Nephron (organoid): ENCODE measurements around the gene PCNX2.

Experiments used
- H3K27ac Mint-ChIP-seq, 3 experiments: 2 replicates each; pipeline ENCODE4 v1.8.0; 2020; ENCODE audit warnings: mixed read lengths in 3 of 3, mild to moderate bottlenecking in 2 of 3, moderate library complexity in 1 of 3
- H3K27me3 Mint-ChIP-seq: 2 replicates; pipeline ENCODE4 v1.8.0; 2021; ENCODE audit warnings: low read depth, mild to moderate bottlenecking, moderate library complexity, mixed read lengths
- H3K36me3 Mint-ChIP-seq: 2 replicates; pipeline ENCODE4 v1.8.0; 2020; ENCODE audit warnings: low read depth, mixed read lengths
- H3K4me1 Mint-ChIP-seq: 2 replicates; pipeline ENCODE4 v1.8.0; 2020; ENCODE audit warnings: mixed read lengths
- H3K4me3 Mint-ChIP-seq, 3 experiments: 2 replicates each; pipeline ENCODE4 v1.8.0; 2020; ENCODE audit warnings: mild to moderate bottlenecking in 3 of 3, mixed read lengths in 3 of 3, moderate library complexity in 2 of 3
- H3K9me3 Mint-ChIP-seq: 2 replicates; pipeline ENCODE4 v1.8.0; 2020; ENCODE audit warnings: mixed read lengths
- TF ChIP-seq, protein P1 (sequence below), 3 experiments: fragments of 200-600 bp; sonication (generic); IDR thresholded peaks; one replicate each; pipeline ENCODE4 v1.5.0; 2021; ENCODE audit warnings: antibody characterized with exemption in 3 of 3; ENCODE audit not compliant: unreplicated experiment in 3 of 3

The PCNX2 gene

DNA sequence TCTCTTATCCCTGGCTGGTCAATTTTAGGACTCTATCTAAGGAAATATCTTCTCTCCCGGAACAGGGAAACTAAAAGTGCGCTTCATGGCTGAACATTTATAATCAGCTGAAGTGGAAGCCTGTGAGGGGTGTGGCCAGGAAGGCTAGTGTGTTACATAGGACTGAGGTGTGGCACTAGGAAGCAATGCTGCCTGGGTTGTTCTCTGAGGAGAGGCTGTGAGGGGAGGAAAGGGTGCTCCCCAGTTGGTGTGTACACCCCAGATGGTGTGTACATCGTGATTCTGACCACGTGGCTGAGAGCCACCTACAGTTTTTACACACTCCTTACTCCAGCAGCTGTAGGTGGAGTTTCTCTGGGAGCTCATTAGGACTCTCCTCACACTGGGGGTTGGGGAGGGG, 328.9 kb downstream of the PCNX2 start:
- H3K4me1 Mint-ChIP-seq, result peaks cover 8% of the 10 kb centered on the region
- TF ChIP-seq, protein P1, sequence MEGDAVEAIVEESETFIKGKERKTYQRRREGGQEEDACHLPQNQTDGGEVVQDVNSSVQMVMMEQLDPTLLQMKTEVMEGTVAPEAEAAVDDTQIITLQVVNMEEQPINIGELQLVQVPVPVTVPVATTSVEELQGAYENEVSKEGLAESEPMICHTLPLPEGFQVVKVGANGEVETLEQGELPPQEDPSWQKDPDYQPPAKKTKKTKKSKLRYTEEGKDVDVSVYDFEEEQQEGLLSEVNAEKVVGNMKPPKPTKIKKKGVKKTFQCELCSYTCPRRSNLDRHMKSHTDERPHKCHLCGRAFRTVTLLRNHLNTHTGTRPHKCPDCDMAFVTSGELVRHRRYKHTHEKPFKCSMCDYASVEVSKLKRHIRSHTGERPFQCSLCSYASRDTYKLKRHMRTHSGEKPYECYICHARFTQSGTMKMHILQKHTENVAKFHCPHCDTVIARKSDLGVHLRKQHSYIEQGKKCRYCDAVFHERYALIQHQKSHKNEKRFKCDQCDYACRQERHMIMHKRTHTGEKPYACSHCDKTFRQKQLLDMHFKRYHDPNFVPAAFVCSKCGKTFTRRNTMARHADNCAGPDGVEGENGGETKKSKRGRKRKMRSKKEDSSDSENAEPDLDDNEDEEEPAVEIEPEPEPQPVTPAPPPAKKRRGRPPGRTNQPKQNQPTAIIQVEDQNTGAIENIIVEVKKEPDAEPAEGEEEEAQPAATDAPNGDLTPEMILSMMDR (IDR thresholded peaks at IDR 0.05; ENCODE audit: unreplicated experiment in 3 of 3), result no peak
- no peak overlapping the region for H3K4me3 Mint-ChIP-seq
- H3K27me3 Mint-ChIP-seq, result no peaks in the 10 kb centered on the region
- peaks cover 6% of the 10 kb centered on the region for H3K9me3 Mint-ChIP-seq
- H3K36me3 Mint-ChIP-seq, result peaks cover 73% of the 10 kb centered on the region
- no peak overlapping the region for H3K27ac Mint-ChIP-seq

GRCh38 chr1:232965912-232966217, 329.7 kb downstream of the PCNX2 start:
- Mint-ChIP-seq H3K27me3 (no peaks in the 10 kb centered on the region), H3K27ac (no peak overlapping the region), H3K36me3 (peaks cover 72% of the 10 kb centered on the region), H3K9me3 (no peaks in the 10 kb centered on the region), H3K4me1 (peaks cover 8% of the 10 kb centered on the region), H3K4me3 (no peak overlapping the region)
- TF ChIP-seq, protein P1 (IDR thresholded peaks at IDR 0.05; ENCODE audit: unreplicated experiment in 3 of 3), result no peak

DNA sequence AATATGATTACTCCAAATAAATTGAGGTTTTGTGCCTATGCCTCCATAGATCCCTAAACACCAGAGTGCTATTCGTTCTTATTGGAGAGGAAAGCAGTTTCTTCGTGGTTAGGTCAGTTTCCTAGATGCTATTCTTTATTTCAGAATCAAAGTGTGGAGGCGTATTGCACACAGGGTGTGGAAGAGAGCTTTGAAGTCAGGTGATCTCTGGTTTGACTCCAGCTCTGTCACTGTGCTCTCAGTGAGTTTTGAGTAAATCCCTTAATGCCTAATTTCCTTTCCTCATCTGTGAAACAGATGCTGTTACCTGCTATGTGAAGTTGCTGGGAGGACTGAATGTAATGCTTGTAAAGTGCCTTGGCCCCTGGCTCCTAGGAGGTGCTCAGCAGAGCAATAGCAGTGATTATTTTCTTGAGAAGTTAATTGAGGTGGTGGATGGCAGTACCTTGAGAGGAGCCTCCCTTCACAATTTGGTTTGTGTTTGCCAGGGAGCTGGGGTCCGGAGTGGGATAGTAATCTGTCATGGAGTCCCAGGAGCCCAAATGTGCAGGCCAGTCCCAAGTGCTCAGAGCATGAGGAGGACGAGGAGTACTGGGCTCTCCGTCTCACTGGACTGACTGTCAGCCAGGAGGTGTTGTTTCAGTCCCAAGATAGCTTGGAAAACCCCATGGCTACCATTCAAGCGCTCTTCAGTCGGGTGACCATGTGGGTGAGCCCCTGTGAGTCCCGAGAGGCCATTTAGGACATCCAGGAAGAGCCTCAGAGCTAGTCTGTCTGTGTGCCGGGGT, 330.2 kb downstream of the PCNX2 start:
- Mint-ChIP-seq H3K9me3 (no peaks in the 10 kb centered on the region), H3K4me1 (peaks cover 8% of the 10 kb centered on the region), H3K27ac (no peak overlapping the region), H3K4me3 (no peak overlapping the region), H3K36me3 (peaks cover 74% of the 10 kb centered on the region), H3K27me3 (no peaks in the 10 kb centered on the region)
- TF ChIP-seq, protein P1 (IDR thresholded peaks at IDR 0.05; ENCODE audit: unreplicated experiment in 3 of 3), result no peak

DNA sequence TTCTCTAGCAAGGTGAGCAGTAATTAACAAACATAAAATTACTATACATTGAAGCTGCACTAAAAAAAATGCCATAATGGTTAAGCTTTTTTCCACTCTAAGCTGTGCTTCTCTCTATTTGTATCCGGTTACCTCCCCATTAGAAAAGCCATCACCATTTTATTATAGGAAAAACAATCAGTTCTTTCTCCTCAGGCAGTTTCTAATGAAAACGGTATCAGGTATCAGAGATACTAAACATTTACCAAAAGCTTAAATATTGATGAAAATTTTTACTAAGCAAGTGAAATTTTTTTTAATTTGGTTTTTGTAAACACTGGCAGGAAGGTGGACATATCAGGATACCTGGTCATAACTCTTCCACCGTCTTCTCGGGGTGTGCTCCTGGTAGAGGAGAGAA, 330.9 kb downstream of the PCNX2 start:
- H3K4me1 Mint-ChIP-seq, result peaks cover 8% of the 10 kb centered on the region
- H3K4me3 Mint-ChIP-seq, result no peak overlapping the region
- H3K27me3 Mint-ChIP-seq, result no peaks in the 10 kb centered on the region
- H3K36me3 Mint-ChIP-seq, result peaks cover 70% of the 10 kb centered on the region
- TF ChIP-seq, protein P1 (IDR thresholded peaks at IDR 0.05; ENCODE audit: unreplicated experiment in 3 of 3), result no peak
- no peaks in the 10 kb centered on the region for H3K9me3 Mint-ChIP-seq
- H3K27ac Mint-ChIP-seq, result no peak overlapping the region

GRCh38 chr1:232962761-232963745, 332.5 kb downstream of the PCNX2 start:
- H3K4me1 Mint-ChIP-seq, result peaks cover 8% of the 10 kb centered on the region
- TF ChIP-seq, protein P1 (IDR thresholded peaks at IDR 0.05; ENCODE audit: unreplicated experiment in 3 of 3), result no peak

More at GRCh38 chr1:232962761-232963745, 332.5 kb downstream of the PCNX2 start:
- Mint-ChIP-seq H3K4me3 (no peak overlapping the region), H3K9me3 (peaks cover 9% of the 10 kb centered on the region), H3K27ac (no peak overlapping the region), H3K36me3 (peaks cover 71% of the 10 kb centered on the region), H3K27me3 (no peaks in the 10 kb centered on the region)
